WTC11 (cell line): ENCODE data around the gene STXBP6. TPM values are rescaled to one million over a fixed set of nuclear protein-coding genes. Genes with fewer than 3 reads are reported as not detected.

Experiments used
- ATAC-seq: fragments of 200-7000 bp; cut with Tn5 transposase; 2 replicates; pipeline ENCODE4 v1.10.0; 2021; ENCODE audit warnings: mild to moderate bottlenecking, moderate library complexity
- CTCF ChIA-PET: fragments of 300-600 bp; sonication (Branson Sonifier 250); formaldehyde crosslinking; loops from one replicate; lab custom pipeline; 2021; ENCODE audit warnings: antibody characterized with exemption; lab: Charles Lee
- POLR2A ChIA-PET: fragments of 350-600 bp; sonication (Branson Sonifier 250); formaldehyde crosslinking; loops from one replicate; lab custom pipeline; 2021; ENCODE audit warnings: antibody characterized with exemption; lab: Charles Lee
- DNase-seq: peaks from one replicate; pipeline ENCODE4 v3.0.0; 2021; ENCODE audit warnings: low spot score
- H3K27ac Mint-ChIP-seq: 2 replicates; pipeline ENCODE4 v1.8.0; 2021; ENCODE audit warnings: mixed read lengths
- H3K27me3 Mint-ChIP-seq: 2 replicates; pipeline ENCODE4 v1.8.0; 2021; ENCODE audit warnings: low read depth, mild to moderate bottlenecking, moderate library complexity, mixed read lengths
- H3K36me3 Mint-ChIP-seq: 2 replicates; pipeline ENCODE4 v1.8.0; 2021; ENCODE audit warnings: mixed read lengths
- H3K4me1 Mint-ChIP-seq: 2 replicates; pipeline ENCODE4 v1.8.0; 2022; ENCODE audit warnings: mixed read lengths
- H3K4me3 Mint-ChIP-seq: 2 replicates; pipeline ENCODE4 v1.8.0; 2021; ENCODE audit warnings: mild to moderate bottlenecking, moderate library complexity, mixed read lengths
- H3K9me3 Mint-ChIP-seq: 2 replicates; pipeline ENCODE4 v1.8.0; 2021; ENCODE audit warnings: mixed read lengths
- CBFB ChIP-seq: sonication (generic); formaldehyde crosslinking; IDR thresholded peaks from 2 replicates; pipeline ENCODE4 v1.8.1; 2022; ENCODE audit warnings: mild to moderate bottlenecking, low read depth, missing genetic modification reagents
- E2F1 ChIP-seq: sonication (generic); formaldehyde crosslinking; IDR thresholded peaks from 2 replicates; pipeline ENCODE4 v1.8.0; 2022; ENCODE audit warnings: mild to moderate bottlenecking, missing genetic modification reagents
- GABPB1 ChIP-seq: sonication (generic); formaldehyde crosslinking; IDR thresholded peaks from 2 replicates; pipeline ENCODE4 v1.8.1; 2023; ENCODE audit warnings: mild to moderate bottlenecking, missing genetic modification reagents
- HMGA2 ChIP-seq: fragments of 250-450 bp; sonication (Bioruptor Pico); IDR thresholded peaks from 2 replicates; pipeline ENCODE4 v1.4.0; 2021; ENCODE audit warnings: mild to moderate bottlenecking, moderate library complexity
- IRF2 ChIP-seq: sonication (generic); formaldehyde crosslinking; IDR thresholded peaks from 2 replicates; pipeline ENCODE4 v1.8.0; 2022; ENCODE audit warnings: low read depth, missing genetic modification reagents, borderline replicate concordance
- NR1H2 ChIP-seq: sonication (generic); formaldehyde crosslinking; IDR thresholded peaks from 2 replicates; pipeline ENCODE4 v1.9.0; 2021; ENCODE audit warnings: mild to moderate bottlenecking, moderate library complexity, missing genetic modification reagents
- PREB ChIP-seq: sonication (generic); formaldehyde crosslinking; IDR thresholded peaks from 2 replicates; pipeline ENCODE4 v1.8.1; 2022; ENCODE audit warnings: mild to moderate bottlenecking, missing genetic modification reagents, moderate library complexity, borderline replicate concordance
- TCF7 ChIP-seq: sonication (generic); formaldehyde crosslinking; IDR thresholded peaks from 2 replicates; pipeline ENCODE4 v1.8.0; 2022; ENCODE audit warnings: mild to moderate bottlenecking, low read depth, missing genetic modification reagents, moderate library complexity
- USF2 ChIP-seq: sonication (generic); formaldehyde crosslinking; IDR thresholded peaks from 2 replicates; pipeline ENCODE4 v1.8.1; 2023; ENCODE audit warnings: mild to moderate bottlenecking, missing genetic modification reagents, moderate library complexity
- ZNF219 ChIP-seq: sonication (generic); formaldehyde crosslinking; IDR thresholded peaks from 2 replicates; pipeline ENCODE4 v1.8.0; 2023; ENCODE audit warnings: missing genetic modification reagents, mild to moderate bottlenecking, borderline replicate concordance
- ZNF232 ChIP-seq: sonication (generic); formaldehyde crosslinking; IDR thresholded peaks from 2 replicates; pipeline ENCODE4 v1.8.0; 2022; ENCODE audit warnings: mild to moderate bottlenecking, missing genetic modification reagents
- ZNF317 ChIP-seq: sonication (generic); formaldehyde crosslinking; IDR thresholded peaks from 2 replicates; pipeline ENCODE4 v1.8.1; 2023; ENCODE audit warnings: low read depth, mild to moderate bottlenecking, moderate library complexity, missing genetic modification reagents, borderline replicate concordance
- ZNF423 ChIP-seq: fragments of 250-450 bp; sonication (Bioruptor Pico); IDR thresholded peaks from 2 replicates; pipeline ENCODE4 v2.1.2; 2022; ENCODE audit warnings: mild to moderate bottlenecking, moderate library complexity
- ZNF425 ChIP-seq: fragments of 250-450 bp; sonication (Bioruptor Pico); conservative IDR thresholded peaks from 2 replicates; pipeline ENCODE4 v1.9.0; 2021; ENCODE audit warnings: mild to moderate bottlenecking
- total RNA-seq: library from RNA; stranded (reverse); gene quantifications from 3 replicates; pipeline ENCODE4 v1.2.3, GENCODE V29; 2021
- TF ChIP-seq, protein P1 (sequence below): sonication (generic); formaldehyde crosslinking; IDR thresholded peaks from 2 replicates; pipeline ENCODE4 v1.8.0; 2022; ENCODE audit warnings: mild to moderate bottlenecking, missing genetic modification reagents
- TF ChIP-seq, protein P2 (sequence below): fragments of 250-450 bp; sonication (Bioruptor Pico); IDR thresholded peaks from 2 replicates; pipeline ENCODE4 v1.9.0; 2021; ENCODE audit warnings: mild to moderate bottlenecking
- TF ChIP-seq, protein P3 (sequence below): fragments of 250-450 bp; sonication (Bioruptor Pico); IDR thresholded peaks from 2 replicates; pipeline ENCODE4 v1.9.0; 2021; ENCODE audit warnings: moderate library complexity, mild to moderate bottlenecking, inconsistent platforms, borderline replicate concordance

STXBP6 gene
- total RNA-seq, 1 experiment from 2014 or later, result 4.2 TPM

GRCh38 chr14:24845851-24846250, 204.1 kb downstream of the STXBP6 start (continued):
- no peak for TF ChIP-seq GABPB1
- TF ChIP-seq CBFB (CRISPR knock-in tag), result no peak
- TF ChIP-seq HMGA2 (CRISPR knock-in tag), result no peak
- TF ChIP-seq ZNF423, result no peak
- TF ChIP-seq PREB (CRISPR knock-in tag), result no peak
- no peak for TF ChIP-seq ZNF317 (CRISPR knock-in tag)
- TF ChIP-seq NR1H2 (CRISPR knock-in tag), result no peak

DNA sequence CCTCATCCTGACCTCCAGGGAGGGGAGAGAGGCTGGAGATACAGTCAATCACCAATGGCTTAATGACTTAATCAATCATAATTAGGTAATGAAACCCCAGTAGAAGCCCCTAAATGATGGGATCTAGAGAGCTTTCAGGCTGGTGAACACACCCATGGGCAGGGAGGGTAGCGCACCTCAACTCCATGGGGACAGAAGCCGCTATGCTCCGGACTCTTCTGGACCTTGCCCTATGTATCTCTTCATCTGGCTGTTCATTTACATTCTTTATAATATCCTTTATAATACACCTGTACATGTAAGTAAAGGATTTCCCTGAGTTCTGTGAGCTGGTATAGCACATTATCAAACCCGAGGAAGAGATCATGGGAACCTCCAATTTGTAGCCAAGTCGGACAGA, 205.9 kb downstream of the STXBP6 start:
- no peaks in the 10 kb centered on the region for H3K9me3 Mint-ChIP-seq
- no peaks in the 10 kb centered on the region for H3K27me3 Mint-ChIP-seq
- ATAC-seq (no peak), DNase-seq (no peak)
- TF ChIP-seq, protein P1, sequence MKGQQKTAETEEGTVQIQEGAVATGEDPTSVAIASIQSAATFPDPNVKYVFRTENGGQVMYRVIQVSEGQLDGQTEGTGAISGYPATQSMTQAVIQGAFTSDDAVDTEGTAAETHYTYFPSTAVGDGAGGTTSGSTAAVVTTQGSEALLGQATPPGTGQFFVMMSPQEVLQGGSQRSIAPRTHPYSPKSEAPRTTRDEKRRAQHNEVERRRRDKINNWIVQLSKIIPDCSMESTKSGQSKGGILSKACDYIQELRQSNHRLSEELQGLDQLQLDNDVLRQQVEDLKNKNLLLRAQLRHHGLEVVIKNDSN (CRISPR knock-in tag), result no peak
- ChIA-PET POLR2A (no interaction called here), CTCF (no interaction called here)
- H3K4me1 Mint-ChIP-seq, result peaks cover 10% of the 10 kb centered on the region
- no peak overlapping the region for H3K27ac Mint-ChIP-seq
- no peak overlapping the region for H3K4me3 Mint-ChIP-seq
- H3K36me3 Mint-ChIP-seq, result no peaks in the 10 kb centered on the region

DNA sequence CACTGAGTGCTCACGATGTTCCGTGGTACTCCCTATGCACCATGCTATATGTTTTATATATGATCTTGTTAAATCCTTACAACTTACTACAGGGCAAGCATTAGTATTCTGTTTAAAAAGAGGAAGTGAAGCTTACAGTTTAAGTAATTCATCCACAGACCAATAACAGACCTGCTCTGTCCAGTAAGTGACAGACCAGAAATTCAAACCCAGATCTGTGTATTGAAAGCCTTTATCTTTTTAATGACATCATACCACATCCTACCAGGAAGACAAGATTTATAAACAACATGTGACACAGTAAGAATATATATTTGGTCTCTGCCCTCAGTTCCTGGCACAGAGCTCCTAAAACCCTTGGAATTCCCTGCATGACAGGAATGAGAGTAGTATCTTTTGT, 206.5 kb downstream of the STXBP6 start:
- Mint-ChIP-seq H3K9me3 (no peaks in the 10 kb centered on the region), H3K36me3 (no peaks in the 10 kb centered on the region), H3K27me3 (no peaks in the 10 kb centered on the region), H3K4me3 (no peak overlapping the region), H3K4me1 (peaks cover 10% of the 10 kb centered on the region), H3K27ac (no peak overlapping the region)
- ATAC-seq, result no peak
- TF ChIP-seq ZNF425 (CRISPR knock-in tag), result no peak
- no peak for TF ChIP-seq TCF7 (CRISPR knock-in tag)
- TF ChIP-seq, protein P2, sequence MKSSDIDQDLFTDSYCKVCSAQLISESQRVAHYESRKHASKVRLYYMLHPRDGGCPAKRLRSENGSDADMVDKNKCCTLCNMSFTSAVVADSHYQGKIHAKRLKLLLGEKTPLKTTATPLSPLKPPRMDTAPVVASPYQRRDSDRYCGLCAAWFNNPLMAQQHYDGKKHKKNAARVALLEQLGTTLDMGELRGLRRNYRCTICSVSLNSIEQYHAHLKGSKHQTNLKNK (CRISPR knock-in tag), result no peak
- TF ChIP-seq IRF2, result no peak
- no peak for TF ChIP-seq ZNF232 (CRISPR knock-in tag)
- no peak for TF ChIP-seq ZNF219 (CRISPR knock-in tag)
- no peak for DNase-seq
- ChIA-PET POLR2A (no interaction called here), CTCF (no interaction called here)

DNA sequence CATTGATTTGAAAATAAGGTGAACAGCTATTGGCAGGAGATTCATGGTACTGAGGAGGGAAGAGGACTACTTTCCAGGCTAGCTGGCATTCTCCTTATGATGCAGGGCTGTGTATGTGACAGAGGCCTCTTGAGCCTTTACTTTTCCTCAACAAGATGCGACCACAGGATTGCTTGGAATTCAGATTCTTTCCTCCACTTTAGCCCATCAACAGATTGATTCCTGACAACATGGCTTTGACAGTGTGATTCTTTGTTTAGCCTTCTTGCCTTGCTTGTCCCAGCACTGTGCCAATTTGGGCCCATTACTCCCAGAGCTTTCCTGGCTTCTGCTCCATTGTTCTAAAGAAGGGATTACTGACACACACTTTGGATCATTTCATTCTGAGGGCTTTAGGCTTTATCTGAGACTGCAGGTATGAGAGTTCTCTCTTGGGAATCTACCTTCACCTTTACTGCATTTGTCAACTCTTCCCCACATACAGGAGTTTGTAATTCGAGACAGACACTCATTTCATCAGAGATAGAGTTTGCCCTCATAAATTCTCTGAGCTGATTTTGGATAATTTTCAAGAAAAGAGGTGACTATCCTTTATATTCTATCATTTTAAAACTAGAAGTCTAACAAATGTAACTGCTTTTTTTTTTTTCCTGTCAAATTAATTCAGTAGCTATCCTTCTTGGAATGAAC, 209.6 kb downstream of the STXBP6 start:
- no peak for ATAC-seq
- H3K36me3 Mint-ChIP-seq, result no peaks in the 10 kb centered on the region
- peaks cover 10% of the 10 kb centered on the region for H3K4me1 Mint-ChIP-seq
- ChIA-PET CTCF (no interaction called here), POLR2A (no interaction called here)
- TF ChIP-seq, protein P3, sequence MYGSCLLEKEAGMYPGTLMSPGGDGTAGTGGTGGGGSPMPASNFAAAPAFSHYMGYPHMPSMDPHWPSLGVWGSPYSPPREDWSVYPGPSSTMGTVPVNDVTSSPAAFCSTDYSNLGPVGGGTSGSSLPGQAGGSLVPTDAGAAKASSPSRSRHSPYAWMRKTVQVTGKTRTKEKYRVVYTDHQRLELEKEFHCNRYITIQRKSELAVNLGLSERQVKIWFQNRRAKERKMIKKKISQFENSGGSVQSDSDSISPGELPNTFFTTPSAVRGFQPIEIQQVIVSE (CRISPR knock-in tag), result no peak
- no peak for TF ChIP-seq E2F1
- TF ChIP-seq USF2, result no peak
- H3K27me3 Mint-ChIP-seq, result no peaks in the 10 kb centered on the region
- H3K27ac Mint-ChIP-seq, result no peak overlapping the region
- H3K4me3 Mint-ChIP-seq, result no peak overlapping the region
- no peak for DNase-seq
- no peaks in the 10 kb centered on the region for H3K9me3 Mint-ChIP-seq
